WTC11 (cell line): ENCODE results near the gene HS2ST1.

Experiments
- ATF2 ChIP-seq: sonication (generic); formaldehyde crosslinking; IDR thresholded peaks from 2 replicates; pipeline ENCODE4 v1.8.1; 2022; ENCODE audit warnings: low read depth, missing genetic modification reagents, borderline replicate concordance
- CBFB ChIP-seq: sonication (generic); formaldehyde crosslinking; IDR thresholded peaks from 2 replicates; pipeline ENCODE4 v1.8.1; 2022; ENCODE audit warnings: mild to moderate bottlenecking, low read depth, missing genetic modification reagents
- CTCF ChIP-seq: fragments of 200-600 bp; IDR thresholded peaks from 2 replicates; pipeline ENCODE4 v1.8.0; 2022; ENCODE audit warnings: antibody characterized with exemption
- E2F4 ChIP-seq: sonication (generic); formaldehyde crosslinking; IDR thresholded peaks from 2 replicates; pipeline ENCODE4 v1.8.1; 2022; ENCODE audit warnings: low read depth, mild to moderate bottlenecking, moderate library complexity, missing genetic modification reagents, borderline replicate concordance
- E2F5 ChIP-seq: sonication (generic); formaldehyde crosslinking; IDR thresholded peaks from 2 replicates; pipeline ENCODE4 v1.8.1; 2022; ENCODE audit warnings: mild to moderate bottlenecking, moderate library complexity, missing genetic modification reagents
- ELF4 ChIP-seq: sonication (generic); formaldehyde crosslinking; IDR thresholded peaks from 2 replicates; pipeline ENCODE4 v1.8.1; 2022; ENCODE audit warnings: low read depth, mild to moderate bottlenecking, moderate library complexity, missing genetic modification reagents
- MAX ChIP-seq: sonication (generic); formaldehyde crosslinking; IDR thresholded peaks from 2 replicates; pipeline ENCODE4 v1.8.0; 2022; ENCODE audit warnings: mild to moderate bottlenecking, missing genetic modification reagents
- ZBTB21 ChIP-seq: sonication (generic); formaldehyde crosslinking; IDR thresholded peaks from 2 replicates; pipeline ENCODE4 v1.8.1; 2023; ENCODE audit warnings: mild to moderate bottlenecking, missing genetic modification reagents, borderline replicate concordance
- ZNF232 ChIP-seq: sonication (generic); formaldehyde crosslinking; IDR thresholded peaks from 2 replicates; pipeline ENCODE4 v1.8.0; 2022; ENCODE audit warnings: mild to moderate bottlenecking, missing genetic modification reagents

GRCh38 chr1:86928819-86929218, 14.4 kb downstream of the HS2ST1 start:
- no peak for TF ChIP-seq CTCF
- no peak for TF ChIP-seq ELF4
- TF ChIP-seq ZNF232 (CRISPR knock-in tag) = no peak
- TF ChIP-seq MAX (CRISPR knock-in tag) = no peak
- TF ChIP-seq ZBTB21 (CRISPR knock-in tag) = no peak
- TF ChIP-seq E2F4 (CRISPR knock-in tag) = no peak
- TF ChIP-seq ATF2 (CRISPR knock-in tag) = no peak
- TF ChIP-seq E2F5 (CRISPR knock-in tag) = no peak
- TF ChIP-seq CBFB = no peak
